Activated CD4-positive, alpha-beta T cell treated with anti-CD3 and anti-CD28 coated beads, Interleukin-2, amount 50 U/mL, for 1 hour (primary cell): ENCODE results near the gene AOPEP.
"Not testable (repeated sequence)": the region's sequence is repeated elsewhere in the genome, so short reads cannot be mapped to it uniquely, and the experiment has no call there.

Source experiments
- DNase-seq: peaks from one replicate; pipeline ENCODE4 v3.0.0-alpha.2; 2020

The AOPEP gene

GRCh38 chr9:94872891-94873511 lies 146.5 kb downstream of the AOPEP start:
- no peak for DNase-seq

DNA sequence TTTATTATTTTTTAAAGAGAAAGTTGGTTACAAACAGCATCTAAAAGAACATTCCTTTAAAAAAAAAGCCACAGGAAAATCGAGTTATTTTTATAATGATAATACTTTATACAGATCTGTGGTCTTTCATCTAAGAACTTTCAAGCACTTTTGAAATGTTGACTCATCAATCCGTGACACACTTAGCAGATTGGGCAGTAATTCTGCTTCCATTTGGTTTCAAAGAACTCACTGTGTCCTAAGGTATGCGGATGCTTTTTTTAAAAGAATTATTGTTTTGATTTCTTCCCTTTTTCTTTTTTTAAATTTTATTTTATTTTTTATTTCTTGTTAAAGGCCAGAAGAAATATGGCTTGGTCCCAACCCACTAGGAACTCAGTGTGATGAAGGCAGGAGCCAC lies 147.8 kb downstream of the AOPEP start:
- no peak for DNase-seq

GRCh38 chr9:94875300-94876020 lies 149.0 kb downstream of the AOPEP start:
- DNase-seq, result no peak

DNA sequence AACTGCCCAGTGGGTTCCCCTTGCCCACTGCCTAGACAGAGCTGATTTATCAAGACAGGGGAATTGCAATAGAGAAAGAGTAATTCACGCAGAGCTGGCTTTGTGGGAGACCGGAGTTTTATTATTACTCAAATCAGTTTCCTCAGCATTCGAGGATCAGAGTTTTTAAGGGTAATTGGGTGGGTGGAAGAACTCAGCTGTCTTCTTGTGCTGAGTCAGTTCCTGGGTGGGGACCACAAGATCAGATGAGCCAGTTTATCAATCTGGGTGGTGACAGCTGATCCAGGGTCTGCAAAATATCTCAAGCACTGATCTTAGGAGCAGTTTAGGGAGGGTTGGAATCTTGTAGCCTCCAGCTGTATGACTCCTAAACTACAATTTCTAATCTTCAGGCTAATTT lies 152.3 kb downstream of the AOPEP start:
- not testable (repeated sequence) for DNase-seq

DNA sequence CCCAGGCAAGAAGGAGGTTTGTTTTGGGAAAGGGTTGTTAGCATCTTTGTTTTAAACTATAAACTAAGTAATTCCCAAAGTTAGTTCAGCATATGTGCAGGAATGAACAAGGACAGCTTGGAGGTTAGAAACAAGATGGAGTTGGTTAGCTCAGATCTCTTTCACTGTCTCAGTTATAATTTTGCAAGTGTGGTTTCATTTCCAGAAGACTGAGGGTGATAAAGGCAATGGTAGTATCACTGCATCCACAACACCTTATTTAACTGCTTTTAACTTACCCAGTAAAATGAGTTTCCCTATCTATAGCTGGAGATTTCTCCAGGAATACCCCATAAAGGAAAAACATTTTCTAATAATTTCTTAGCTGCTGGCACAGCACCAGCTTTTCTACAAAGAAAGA lies 152.7 kb downstream of the AOPEP start:
- no peak for DNase-seq

GRCh38 chr9:94881023-94881422 lies 154.5 kb downstream of the AOPEP start:
- no peak for DNase-seq

- DNase-seq, result no peak
These were observed 155.0 kb downstream of the AOPEP start for GRCh38 chr9:94881454-94881853.

DNA sequence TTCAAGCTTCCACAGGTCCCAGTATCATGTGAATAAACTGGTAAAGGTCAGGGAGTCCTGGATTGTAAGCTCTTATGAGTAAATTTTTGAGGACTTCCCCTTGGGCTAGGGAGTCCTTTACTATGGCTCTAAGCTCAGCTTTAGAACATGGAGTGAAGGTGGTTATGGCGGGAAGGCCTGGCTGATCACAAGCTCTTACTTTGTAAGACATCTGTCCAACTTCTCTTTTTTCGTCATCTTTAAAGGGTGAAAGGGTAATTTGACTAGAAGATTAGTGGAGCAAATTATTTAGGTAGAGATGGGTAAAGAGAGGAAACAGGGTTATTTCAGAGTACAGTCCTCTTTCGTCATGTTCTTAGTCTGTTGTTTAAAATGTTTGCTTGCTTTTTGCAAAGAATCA lies 155.4 kb downstream of the AOPEP start:
- DNase-seq, result no peak

DNA sequence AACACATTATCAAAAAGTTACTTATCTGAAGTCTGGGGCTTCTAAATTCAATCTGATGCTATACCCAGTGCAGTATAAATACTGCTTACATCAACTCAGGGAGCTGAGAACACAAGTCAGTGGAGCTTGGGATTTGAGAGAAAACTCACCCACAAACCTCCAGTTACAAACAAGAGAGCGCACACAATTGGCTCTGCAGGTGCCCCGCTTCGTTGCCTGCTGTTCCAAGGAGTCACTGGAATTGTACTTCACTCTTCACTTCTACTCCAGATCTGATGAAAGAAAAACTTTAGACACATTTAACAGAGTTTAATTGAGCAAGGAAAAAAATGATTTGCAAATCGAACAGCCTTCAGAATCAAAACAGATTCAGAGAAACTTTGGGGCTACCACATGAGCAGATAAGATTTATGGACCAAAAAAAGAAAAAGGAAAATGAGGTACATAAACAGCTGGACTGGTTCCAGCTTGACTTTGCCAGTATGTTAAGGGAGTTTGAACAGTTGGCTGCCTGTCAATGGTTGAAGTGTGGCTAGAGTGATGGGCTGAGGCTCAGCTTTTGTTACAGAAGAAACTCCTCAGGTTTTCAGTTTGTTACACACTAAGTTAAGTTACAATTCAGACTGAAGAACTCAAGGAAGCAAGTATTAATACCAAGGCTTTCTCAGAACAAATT lies 156.6 kb downstream of the AOPEP start:
- no peak for DNase-seq

DNA sequence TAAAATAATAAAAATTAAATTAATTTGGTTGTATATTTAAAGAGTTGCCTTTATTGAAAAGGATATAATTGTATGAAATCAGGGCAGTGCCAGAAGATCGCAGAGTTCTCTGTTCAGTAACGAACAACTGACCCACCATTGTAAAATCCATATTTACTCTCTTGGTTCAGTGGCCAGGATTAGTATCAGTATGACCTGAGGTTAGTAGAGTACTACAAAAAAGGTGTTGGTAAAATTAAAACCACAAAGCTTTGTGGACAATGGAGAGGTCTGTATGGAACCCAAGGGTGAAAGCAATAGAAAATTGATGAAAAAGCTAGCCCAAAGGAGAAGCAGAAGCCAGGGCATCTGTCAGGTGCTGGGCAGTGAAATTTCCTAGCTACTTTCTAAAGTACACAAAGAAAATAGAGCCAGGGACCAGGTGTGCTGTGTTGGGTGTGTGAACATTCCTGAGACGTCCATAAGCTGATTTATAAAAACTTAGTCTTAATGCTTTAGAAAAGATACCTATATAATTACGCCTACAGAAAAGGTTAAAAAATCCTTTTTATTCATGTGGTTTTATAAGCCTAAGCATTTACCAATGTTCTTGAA lies 159.5 kb downstream of the AOPEP start:
- DNase-seq, result no peak

GRCh38 chr9:94887721-94888120 lies 161.2 kb downstream of the AOPEP start:
- no peak for DNase-seq

- DNase-seq, result no peak
These were observed 162.3 kb downstream of the AOPEP start for GRCh38 chr9:94888775-94889174.

GRCh38 chr9:94889628-94890027 lies 163.1 kb downstream of the AOPEP start:
- DNase-seq, result no peak

DNA sequence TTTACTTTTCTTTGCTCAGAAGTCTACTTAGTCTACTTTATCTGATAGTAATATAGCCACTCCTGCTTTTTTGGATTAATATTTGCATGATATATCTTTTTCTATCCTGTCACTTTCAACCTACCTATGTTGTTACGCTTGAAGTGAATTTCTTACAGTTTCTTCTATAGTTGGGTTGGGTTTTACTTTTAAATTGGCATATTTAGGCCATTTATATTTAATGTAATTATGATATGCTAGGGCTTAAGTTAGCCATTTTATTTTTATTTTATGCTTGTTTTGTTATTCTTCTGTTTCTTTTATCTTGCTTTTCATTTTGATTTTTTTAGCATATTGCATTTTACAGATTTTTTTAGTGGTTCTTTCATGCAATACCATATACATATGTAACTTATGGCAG lies 164.7 kb downstream of the AOPEP start:
- no peak for DNase-seq

GRCh38 chr9:94892675-94893074 lies 166.2 kb downstream of the AOPEP start:
- DNase-seq, result no peak

DNA sequence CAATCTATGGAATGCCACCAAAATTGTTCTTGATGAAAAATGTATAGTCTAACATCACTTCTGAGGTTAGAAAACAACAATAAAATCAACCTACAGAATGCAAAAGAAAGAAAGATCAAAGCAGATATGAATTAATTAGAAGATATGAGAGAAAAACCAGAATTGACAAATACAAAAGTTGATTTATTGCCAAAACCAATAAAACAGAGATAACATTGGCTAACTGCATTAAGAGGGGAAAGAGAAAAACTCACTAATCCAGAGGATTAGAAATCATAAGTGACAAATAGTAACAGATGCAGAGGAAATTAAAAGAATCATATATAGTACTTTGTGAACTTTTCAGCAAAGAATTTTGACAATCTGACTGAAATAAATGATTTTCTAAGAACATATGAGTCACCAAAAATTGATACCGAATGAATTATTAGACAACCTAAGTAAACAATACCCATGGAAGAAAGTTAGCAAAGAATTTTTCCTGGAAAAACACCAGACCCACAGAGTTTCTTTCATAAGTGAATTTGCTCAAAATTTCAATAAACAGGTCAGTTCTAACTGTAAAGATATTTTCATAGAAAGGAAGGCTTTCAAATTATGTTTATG lies 167.7 kb downstream of the AOPEP start:
- no peak for DNase-seq

- DNase-seq, result no peak
These were observed 169.2 kb downstream of the AOPEP start for GRCh38 chr9:94895668-94896067.

DNA sequence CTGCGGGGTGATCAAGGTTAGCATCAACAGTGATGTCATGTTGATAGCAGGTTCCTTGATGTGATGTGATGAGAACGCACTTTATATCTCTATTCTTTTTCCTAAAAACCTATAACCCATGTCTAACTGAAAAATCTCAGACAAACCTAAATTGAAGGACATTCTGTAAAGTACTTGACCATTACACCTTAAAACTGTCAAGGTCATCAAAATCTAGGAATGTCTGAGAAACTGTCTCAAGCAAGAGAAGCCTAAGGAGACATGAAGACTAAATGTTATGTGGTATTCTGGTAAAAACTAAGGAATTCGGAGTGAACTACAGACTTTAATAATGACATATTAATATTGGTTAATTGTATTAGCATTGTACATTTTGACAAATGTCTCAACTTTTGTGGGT lies 170.0 kb downstream of the AOPEP start:
- no peak for DNase-seq

- DNase-seq, result no peak
These were observed 173.1 kb downstream of the AOPEP start for GRCh38 chr9:94899464-94900221.

DNA sequence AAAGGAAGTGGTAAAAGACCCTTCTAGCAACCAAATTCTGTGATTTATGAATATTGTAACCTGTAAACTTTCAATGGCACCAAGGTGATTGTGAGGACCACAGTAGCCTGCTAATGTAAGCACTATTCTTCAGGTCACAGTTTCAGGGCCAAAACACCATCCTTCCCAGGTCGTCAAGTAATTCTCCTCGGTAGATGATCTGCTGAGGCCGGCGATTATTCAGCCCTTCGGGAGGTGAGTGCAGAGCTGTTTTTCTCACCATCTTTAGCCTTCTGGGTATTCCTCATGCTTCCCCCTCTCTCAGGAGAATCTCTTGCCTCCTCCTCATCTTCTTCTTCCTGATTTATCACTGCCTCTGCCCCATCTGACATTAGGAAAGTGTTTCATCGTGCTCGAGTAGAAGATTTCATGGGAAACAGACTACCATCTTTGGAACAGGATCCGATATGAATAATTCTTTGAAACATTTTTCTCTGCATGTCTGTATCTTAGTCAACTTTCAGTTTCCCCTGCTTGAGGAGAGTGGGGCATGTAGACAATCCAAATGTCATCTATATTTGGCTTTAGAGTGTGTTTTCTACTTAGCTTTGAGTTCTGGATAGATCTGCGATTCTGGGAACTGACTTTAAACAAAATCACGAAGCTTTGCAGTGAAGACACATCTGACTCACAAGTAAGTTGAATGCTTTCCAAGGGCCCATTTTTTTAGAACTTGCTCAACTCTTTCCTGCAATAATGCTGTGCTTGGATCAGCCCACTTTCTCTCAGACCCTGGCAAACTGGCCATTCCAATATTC lies 173.9 kb downstream of the AOPEP start:
- no peak for DNase-seq

DNA sequence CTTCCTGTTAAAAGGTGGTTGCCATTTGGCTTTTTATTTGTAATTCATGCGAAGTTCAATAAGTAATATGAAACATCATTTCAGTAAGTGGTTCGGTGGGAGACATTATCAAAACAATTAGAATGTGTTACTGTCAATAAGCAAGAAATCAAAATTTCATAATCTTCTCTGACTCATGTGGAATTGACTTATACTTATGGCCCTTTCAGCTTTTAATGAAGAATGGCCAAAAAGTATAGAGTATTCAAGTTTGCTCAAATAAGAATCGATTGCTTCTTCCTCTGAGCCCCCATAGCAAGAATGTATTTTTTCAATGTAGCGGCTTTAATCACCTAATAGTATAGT lies 174.5 kb downstream of the AOPEP start:
- no peak for DNase-seq

DNA sequence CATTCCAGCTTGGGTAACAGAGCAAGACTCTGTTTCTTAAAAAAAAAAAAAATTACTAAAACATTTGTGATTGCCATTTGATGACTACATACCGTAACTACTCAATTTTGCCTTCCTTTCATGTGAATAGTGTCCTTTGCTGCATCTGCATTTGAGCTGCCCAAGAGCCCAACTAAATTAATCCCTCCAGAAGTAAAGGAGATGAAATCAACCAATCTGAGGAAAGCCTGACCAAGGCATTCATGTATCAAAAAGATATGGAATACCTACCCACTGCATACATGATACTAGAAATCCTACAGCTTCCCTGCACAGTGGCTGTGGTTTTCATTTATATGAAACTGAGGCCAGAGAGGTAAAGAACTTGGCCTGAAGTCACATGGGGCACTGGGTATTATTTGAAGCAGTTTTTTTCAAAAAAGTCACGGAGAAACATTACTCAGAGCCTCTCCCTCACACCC lies 177.5 kb downstream of the AOPEP start:
- DNase-seq, result no peak
